Activated B cell treated with CpG ODN at 0.5 μM for 24 hours (primary cell): Measurements from ENCODE around the gene CRK. TPM values are rescaled to one million over a fixed set of nuclear protein-coding genes. Genes with fewer than 3 reads are reported as not detected.

Experiments
- ATAC-seq: fragments of 200-7000 bp; cut with Tn5 transposase; one replicate; pipeline ENCODE4 v1.10.0; 2021; ENCODE audit warnings: low read depth, mild to moderate bottlenecking, moderate library complexity
- CTCF ChIA-PET: fragments of 350-600 bp; sonication (Branson Sonifier 250); formaldehyde crosslinking; loops from one replicate; lab custom pipeline; 2021; ENCODE audit warnings: antibody characterized with exemption; lab: Charles Lee
- POLR2A ChIA-PET: fragments of 350-600 bp; sonication (Branson Sonifier 250); formaldehyde crosslinking; loops from one replicate; lab custom pipeline; 2021; ENCODE audit warnings: antibody characterized with exemption; lab: Charles Lee
- DNase-seq: peaks from one replicate; pipeline ENCODE4 v3.0.0; 2022
- H3K27ac Mint-ChIP-seq: one replicate; pipeline ENCODE4 v1.8.0; 2020; ENCODE audit warnings: mixed read lengths
- H3K27me3 Mint-ChIP-seq: one replicate; pipeline ENCODE4 v1.8.0; 2021; ENCODE audit warnings: mixed read lengths
- H3K36me3 Mint-ChIP-seq: one replicate; pipeline ENCODE4 v1.8.0; 2021; ENCODE audit warnings: low read depth, mixed read lengths
- H3K4me1 Mint-ChIP-seq: one replicate; pipeline ENCODE4 v1.8.0; 2021; ENCODE audit warnings: mixed read lengths
- H3K4me3 Mint-ChIP-seq: one replicate; pipeline ENCODE4 v1.8.0; 2020; ENCODE audit warnings: mild to moderate bottlenecking, mixed read lengths
- H3K9me3 Mint-ChIP-seq: one replicate; pipeline ENCODE4 v1.8.0; 2020; ENCODE audit warnings: mixed read lengths
- CTCF ChIP-seq: fragments of 200-600 bp; IDR thresholded peaks from one replicate; pipeline ENCODE4 v1.8.0; 2022; ENCODE audit warnings: antibody characterized with exemption, mild to moderate bottlenecking
- intact Hi-C: fragments of 100-400 bp; cut with micrococcal nuclease; formaldehyde crosslinking; loops from one replicate; pipeline ENCODE4 v1.15.1; 2024
- total RNA-seq: library from RNA; stranded (reverse); gene quantifications from 2 replicates; pipeline ENCODE4 v1.2.3, GENCODE V29; 2022

Gene CRK
- total RNA-seq, 1 donor from 2014 or later, result 29.1 TPM

DNA sequence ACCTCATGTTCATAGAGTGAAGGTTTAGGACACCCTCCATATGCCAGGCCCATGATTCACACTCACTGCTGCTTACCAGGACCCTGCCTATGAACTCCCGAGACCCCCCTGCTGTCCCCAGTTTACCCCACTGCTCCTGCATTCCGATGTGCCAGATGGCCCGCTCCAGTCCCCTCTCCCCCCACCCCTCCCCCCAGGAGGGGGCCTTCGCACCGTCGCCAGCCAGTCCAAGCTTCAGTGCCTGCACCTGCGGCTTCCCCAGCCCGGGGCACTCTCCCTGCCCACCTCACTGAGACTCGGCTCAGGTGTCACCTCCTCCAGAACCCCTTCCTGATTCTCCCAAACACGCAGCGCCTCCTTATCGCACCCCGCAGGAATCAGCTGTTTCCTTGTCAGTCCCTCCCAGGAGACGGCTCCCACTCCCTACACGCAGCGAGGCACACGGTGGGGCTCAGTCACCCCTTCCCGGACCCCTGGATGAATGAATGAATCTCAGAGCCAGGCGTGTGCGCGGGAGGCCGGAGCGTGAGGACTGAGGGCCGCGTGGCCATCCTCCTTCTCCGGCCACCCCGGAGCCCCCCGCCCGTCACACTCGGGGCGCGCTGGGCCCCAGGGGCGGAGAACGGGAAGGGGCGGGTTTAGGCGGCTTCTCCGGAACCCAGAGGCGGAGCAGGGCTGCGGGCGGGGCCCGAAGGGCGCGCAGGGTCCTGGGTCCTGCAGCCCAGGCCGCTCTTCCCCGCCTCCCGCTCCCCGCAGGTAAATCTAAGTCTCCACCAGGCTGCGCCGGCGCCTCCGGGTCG, 34.8 kb upstream of the CRK start:
- peaks cover 49% of the 10 kb centered on the region for H3K4me1 Mint-ChIP-seq
- peaks cover 10% of the 10 kb centered on the region for H3K36me3 Mint-ChIP-seq
- ChIA-PET POLR2A (interaction anchor here (0.6 to 1.1 kb wide), 4 partner anchors 13 to 91 kb away, joined by 3 to 4 read pairs (median 3); partner anchors contain the start of gene YWHAE), CTCF (no interaction called here)
- peak overlapping the region; percentile 84 for H3K4me3 Mint-ChIP-seq
- H3K27me3 Mint-ChIP-seq, result no peaks in the 10 kb centered on the region
- peak; percentile 47 for ATAC-seq
- peak overlapping the region; percentile 80 for H3K27ac Mint-ChIP-seq
- intact Hi-C loops, result loop anchor here (2.0 kb wide), 1 partner anchor 72 kb away; the partner anchor contains the start of gene PITPNA
- no peak for TF ChIP-seq CTCF
- DNase-seq, result peak; percentile 68
- no peaks in the 10 kb centered on the region for H3K9me3 Mint-ChIP-seq

DNA sequence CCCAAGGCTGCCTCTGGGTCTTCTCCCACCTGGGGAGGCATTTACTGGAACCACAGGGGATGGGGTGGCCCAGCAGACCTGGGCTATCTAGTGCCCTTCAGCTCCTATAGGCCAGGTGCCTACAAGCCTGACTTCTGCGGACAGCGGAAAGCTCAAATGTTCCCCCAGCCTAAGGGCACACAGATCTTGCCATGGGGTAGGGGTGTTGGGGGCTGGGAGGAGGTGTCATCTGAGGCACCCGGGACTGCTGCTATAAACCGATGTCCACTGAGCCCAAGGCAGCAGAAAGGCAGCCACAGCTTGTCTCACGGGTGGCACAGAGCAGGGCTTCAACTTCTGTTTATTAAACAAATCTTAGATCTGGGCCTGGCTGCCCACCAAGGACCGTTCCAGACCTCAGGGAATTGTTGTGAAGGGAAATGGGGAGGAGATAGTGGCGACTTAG, 32.8 kb upstream of the CRK start:
- intact Hi-C loops, result loop anchor here (1.0 kb wide), 3 partner anchors 27 to 124 kb away; partner anchors contain the start of gene INPP5K
- POLR2A ChIA-PET, result interaction anchor here (0.9 to 3.6 kb wide), 7 partner anchors 9 to 89 kb away, joined by 3 to 24 read pairs (median 10); partner anchors contain the start of genes CRK and YWHAE
- Mint-ChIP-seq H3K27me3 (no peaks in the 10 kb centered on the region), H3K27ac (peak overlapping the region; percentile 24), H3K36me3 (peaks cover 12% of the 10 kb centered on the region), H3K9me3 (no peaks in the 10 kb centered on the region), H3K4me3 (peak overlapping the region; percentile 76), H3K4me1 (peaks cover 60% of the 10 kb centered on the region)
- no peak for TF ChIP-seq CTCF
- ATAC-seq (no peak), DNase-seq (no peak)
- CTCF ChIA-PET, result interaction anchor here (2.1 kb wide), 1 partner anchor 27 kb away, joined by 12 read pairs; the partner anchor contains the start of gene INPP5K

DNA sequence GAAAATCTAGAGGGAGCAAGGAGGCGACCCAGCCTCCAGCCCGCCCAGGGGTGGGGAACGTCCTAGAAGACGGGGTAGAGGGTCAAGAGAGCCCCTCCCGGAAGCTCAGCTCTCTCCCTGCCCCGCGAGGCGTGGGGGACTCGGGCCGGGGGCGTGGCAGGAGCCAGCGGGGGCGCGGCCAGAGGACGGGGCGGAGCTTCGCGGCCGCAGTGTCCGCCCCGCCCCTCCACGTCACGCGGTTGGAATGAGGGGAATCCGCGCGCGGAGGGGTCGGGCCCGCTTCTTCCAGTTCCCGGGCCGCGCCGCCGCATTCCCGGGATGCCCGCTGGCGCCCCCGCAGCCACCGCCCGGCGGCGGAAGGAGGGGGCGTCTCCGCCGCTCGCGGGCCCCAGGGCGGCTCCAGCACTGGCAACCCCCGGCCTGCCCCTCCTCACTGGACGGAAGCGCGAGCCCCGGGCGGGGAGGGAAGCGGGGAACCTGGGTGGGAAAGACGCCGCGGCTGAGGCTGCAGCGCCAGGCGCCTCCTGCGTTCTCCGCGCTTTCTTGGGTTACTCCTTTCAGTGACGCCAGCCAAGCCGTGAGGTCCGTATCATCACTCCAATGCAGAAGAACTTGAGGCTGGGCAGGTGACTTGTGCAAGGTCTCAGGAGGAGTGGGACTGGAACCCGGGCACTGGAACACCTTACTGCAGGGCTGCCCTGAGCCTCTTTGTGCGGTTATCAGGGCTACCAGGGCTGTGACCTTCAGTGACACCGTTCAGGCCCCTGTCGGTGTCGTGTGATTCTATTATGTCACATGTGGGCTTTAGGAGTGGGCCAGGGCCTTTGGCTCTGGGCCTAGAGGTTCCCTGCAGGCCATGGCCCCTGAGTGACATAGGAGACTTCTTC, 32.1 kb upstream of the CRK start:
- Mint-ChIP-seq H3K4me3 (peak overlapping the region; percentile 84), H3K4me1 (peaks cover 58% of the 10 kb centered on the region), H3K27ac (peak overlapping the region; percentile 83), H3K36me3 (peaks cover 17% of the 10 kb centered on the region), H3K9me3 (no peaks in the 10 kb centered on the region), H3K27me3 (no peaks in the 10 kb centered on the region)
- DNase-seq (peak; percentile 85), ATAC-seq (peak; percentile 19)
- POLR2A ChIA-PET, result interaction anchor here (0.5 to 3.6 kb wide), 17 partner anchors 10 to 602 kb away, joined by 3 to 24 read pairs (median 7); partner anchors contain the start of genes CRK, INPP5K, SLC43A2 and YWHAE
- CTCF ChIA-PET, result interaction anchor here (0.7 to 2.1 kb wide), 5 partner anchors 25 to 142 kb away, joined by 3 to 12 read pairs (median 4); partner anchors contain the start of gene INPP5K
- no peak for TF ChIP-seq CTCF
- intact Hi-C loops, result loop anchor here (1.0 to 2.0 kb wide), 5 partner anchors 28 to 913 kb away; partner anchors contain the start of genes CRK, INPP5K and MNT

- no peak for TF ChIP-seq CTCF
- DNase-seq (peak; percentile 73), ATAC-seq (peak; percentile 28)
- intact Hi-C loops, result loop anchor here (1.0 to 2.0 kb wide), 2 partner anchors 31 to 914 kb away; partner anchors contain the start of genes CRK and MNT
- ChIA-PET POLR2A (interaction anchor here (0.5 to 3.6 kb wide), 24 partner anchors 11 to 542 kb away, joined by 3 to 24 read pairs (median 4); partner anchors contain the start of genes CRK, INPP5K, SLC43A2 and YWHAE), CTCF (interaction anchor here (0.7 to 2.1 kb wide), 5 partner anchors 24 to 143 kb away, joined by 3 to 12 read pairs (median 4); partner anchors contain the start of gene INPP5K)
- Mint-ChIP-seq H3K4me1 (peaks cover 49% of the 10 kb centered on the region), H3K27me3 (no peaks in the 10 kb centered on the region), H3K4me3 (peak overlapping the region; percentile 84), H3K9me3 (no peaks in the 10 kb centered on the region), H3K27ac (peak overlapping the region; percentile 96), H3K36me3 (peaks cover 26% of the 10 kb centered on the region)
These were observed 31.0 kb upstream of the CRK start for GRCh38 chr17:1486802-1487695.
